NCI-H187 (cell line): ENCODE results near the gene TIGD3.

Experiments
- DNase-seq, 2 experiments: peaks; one replicate each; lab custom pipeline; 2025; lab: John Stamatoyannopoulos, UW

TIGD3 gene

GRCh38 chr11:65390099-65390941 lies 35.8 kb downstream of the TIGD3 start:
- DNase-seq = no peak

GRCh38 chr11:65390996-65391395 lies 36.4 kb downstream of the TIGD3 start:
- DNase-seq = no peak

GRCh38 chr11:65392186-65392829 lies 37.8 kb downstream of the TIGD3 start:
- no peak for DNase-seq

DNA sequence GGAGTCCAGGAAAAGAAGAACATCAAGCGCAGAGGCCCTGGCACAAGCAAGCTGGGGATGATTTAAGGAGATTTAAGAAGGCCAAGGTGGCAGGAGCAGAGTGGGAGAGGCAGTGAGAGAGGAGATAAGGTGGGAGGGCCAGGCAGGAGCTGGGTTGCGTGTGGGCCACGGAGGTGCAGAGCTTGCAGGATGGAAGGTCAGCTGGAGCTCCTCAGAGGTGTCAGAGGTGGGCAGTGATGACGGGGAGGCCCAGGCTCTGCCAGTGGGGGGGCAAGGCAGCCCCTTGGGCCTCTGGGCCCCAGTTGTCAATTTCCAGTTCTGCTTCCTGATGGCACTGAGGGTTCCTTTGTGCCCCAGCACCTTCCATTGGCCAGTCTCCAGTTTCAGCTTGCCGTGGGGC lies 38.3 kb downstream of the TIGD3 start:
- DNase-seq = no peak

GRCh38 chr11:65393513-65394079 lies 39.0 kb downstream of the TIGD3 start:
- no peak for DNase-seq

GRCh38 chr11:65394125-65394536 lies 39.6 kb downstream of the TIGD3 start:
- DNase-seq = no peak

DNA sequence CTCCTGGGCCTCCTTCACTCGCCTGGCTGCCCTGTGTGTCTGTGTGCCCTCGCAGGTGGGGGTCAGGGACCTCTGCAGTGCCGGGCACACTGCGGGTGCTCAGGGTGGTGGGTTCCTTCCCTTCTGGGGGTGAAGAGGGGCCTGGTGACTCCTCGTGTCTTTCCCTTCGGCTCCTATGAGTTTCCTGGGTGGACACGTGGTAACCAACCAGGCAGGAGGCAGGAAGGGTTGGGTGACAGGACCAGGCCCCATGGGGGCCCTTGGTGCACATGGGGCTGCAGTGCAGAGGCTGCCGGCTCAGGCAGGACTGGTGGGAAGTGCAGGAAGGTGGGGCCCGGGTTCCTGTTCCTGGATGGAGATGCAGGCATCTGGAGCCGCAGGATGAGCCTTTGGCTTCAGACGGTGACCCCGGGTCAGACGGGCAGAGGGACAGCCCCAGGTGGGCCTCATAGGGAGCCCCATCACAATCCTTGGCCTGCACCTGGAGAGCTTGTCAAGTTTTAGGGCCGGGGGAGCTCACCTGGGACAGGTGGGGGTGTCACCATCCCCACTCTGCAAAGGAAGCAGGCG lies 41.5 kb downstream of the TIGD3 start:
- DNase-seq = no peak

GRCh38 chr11:65396769-65397745 lies 42.5 kb downstream of the TIGD3 start:
- DNase-seq = no peak

- no peak for DNase-seq
These were observed 43.9 kb downstream of the TIGD3 start for GRCh38 chr11:65398362-65398910.

DNA sequence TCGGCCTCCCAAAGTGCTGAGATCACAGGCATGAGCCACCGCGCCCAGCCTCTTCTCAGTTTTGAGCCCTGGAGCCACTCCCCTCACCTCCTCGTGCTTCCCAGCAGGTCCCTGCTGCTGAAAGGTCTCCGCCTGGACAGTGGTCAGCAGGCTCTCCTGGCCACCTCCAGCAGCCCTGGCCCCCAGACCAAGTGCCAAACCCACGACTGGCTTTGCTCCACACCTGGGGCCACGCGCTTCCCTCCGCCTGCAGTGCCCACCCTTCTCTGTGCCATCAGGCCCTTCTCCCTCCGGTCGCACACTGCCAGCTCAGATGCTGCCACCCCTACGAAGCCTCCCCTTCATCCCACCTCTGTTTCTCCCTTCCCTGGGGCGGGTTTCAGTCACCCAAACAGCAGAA lies 44.7 kb downstream of the TIGD3 start:
- no peak for DNase-seq

- DNase-seq = no peak
These were observed 45.3 kb downstream of the TIGD3 start for GRCh38 chr11:65399845-65400244.

DNA sequence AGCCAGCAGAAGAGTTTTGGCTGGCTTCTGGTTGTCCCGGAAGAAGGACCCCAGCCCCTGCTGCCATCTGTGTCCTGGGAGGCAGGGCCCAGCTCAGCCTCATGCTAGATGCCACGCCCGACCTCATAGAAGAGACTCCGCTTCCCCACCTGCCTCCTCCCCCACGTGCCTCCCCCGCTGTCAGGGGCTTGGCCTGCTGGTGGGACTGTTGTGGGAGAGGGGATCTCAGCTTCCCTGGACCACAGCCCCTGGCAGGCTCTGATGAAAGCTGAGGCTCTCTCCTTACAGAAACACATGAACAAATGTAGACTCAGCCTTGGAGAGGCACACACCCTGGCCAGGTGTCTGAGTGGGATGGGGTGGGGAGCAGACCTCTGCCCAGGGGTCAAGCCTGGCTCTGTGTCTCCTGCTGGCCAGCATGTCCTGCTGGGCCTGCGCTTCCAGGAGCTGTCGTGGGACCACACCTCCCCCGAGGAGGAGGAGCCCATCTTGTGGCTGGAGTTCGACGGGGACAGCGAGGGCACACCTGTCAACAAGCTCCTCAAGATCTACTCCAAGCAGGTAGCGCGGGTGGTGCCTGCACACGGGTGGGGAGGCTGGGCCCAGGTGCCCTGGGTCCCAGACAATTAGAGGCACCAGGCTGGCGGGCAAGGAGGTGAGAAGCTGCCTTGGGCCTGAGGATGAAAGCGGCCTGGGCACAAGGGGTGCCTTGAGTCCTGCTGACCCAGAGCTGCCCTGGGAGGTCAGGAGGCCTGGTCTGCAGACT lies 45.9 kb downstream of the TIGD3 start:
- DNase-seq = no peak

DNA sequence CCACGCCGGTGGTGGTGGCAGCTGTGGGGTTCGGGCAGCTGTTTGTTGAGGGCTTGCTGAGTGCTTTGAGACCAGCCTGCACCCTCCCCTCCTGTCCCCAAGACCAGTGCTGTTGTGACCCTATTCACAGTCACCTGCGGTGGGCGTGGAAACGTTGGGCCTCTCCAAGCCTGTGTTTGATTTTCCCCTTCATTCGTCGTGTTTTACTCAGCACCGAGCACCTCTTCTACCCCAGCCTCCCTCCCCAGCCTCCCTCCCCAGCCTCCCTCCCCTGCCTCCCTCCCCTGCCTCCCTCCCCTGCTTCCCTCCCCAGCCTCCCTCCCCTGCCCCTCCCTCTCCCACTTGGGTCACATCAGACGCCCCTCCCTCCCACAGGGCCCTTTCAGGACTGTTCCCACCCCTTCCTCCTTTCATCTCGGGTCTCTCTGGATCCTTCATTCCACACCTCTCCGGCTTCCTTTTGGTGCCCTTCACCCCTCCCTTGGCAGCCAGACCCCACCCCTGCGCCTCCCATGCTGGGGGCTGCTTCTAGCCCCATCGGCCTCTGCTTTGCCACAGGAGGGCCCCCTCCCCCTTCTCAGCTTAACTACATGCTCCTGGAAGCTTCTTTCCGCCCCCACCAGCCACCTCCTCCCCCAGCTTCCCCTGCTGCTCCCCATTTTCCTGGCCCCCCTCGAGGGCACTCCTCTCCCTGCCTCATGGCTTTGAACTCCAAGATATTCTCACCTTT lies 46.7 kb downstream of the TIGD3 start:
- no peak for DNase-seq

DNA sequence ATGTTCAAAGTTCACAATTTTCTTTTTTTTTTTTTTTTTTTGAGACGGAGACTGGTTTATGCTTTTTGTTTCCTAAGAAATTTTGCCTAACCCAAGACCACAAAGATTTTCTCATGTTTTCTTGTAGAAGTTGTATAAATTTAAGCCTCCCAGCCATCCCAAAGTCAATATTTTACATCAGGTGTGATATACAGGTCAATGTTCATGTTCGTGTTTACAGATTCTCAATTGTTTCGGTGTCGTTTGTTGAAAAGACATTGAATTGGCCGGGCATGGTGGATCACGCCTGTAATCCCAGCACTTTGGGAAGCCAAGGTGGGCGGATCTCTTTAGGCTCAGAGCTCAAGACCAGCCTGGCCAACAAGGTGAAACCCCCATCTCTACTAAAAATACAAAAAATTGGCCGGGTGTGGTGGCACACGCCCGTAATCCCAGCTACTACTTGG lies 47.3 kb downstream of the TIGD3 start:
- no peak for DNase-seq

DNA sequence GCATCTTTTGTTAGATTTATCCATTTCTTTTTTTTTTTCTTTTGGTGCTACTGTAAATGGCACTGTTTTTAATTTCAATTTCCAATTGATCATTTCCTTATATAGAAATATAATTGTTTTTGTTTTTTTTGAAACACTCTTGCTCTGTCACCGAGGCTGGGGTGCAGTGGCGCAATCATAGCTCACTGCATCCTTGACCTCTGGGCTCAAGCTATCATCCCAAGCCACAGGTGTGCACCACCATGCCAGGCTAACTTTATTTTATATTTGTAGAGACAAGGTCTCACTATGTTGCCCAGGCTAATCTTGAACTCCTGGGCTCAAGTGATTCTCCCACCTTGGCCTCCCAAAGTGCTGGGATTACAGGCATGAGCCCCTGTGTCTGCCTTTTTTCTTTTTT lies 48.2 kb downstream of the TIGD3 start:
- no peak for DNase-seq

DNA sequence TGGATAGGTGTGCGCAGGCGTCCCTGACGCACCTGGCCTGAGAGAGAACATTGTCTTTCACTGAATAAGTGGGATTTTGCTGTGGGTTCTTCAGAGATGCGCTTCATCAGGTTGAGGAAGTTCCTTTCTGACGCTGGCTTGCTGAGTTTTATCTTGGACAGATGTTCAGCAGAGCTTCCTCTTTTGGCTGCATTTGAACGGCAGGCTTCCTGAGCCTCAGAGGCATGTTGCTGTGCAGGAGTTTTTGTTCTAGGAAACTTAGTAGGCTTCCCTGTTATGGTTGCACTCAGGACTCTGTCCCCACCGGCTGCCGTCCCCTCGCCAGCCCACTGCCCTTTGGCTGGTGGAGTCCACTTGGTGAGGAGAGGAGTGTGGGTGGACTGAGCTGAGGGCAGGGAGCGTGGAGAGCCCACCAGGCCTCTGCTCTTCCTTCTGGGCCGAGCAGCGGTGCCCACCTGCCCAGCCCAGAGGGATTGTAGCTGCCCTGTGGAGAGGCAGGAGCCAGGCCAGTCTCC lies 49.1 kb downstream of the TIGD3 start:
- no peak for DNase-seq

DNA sequence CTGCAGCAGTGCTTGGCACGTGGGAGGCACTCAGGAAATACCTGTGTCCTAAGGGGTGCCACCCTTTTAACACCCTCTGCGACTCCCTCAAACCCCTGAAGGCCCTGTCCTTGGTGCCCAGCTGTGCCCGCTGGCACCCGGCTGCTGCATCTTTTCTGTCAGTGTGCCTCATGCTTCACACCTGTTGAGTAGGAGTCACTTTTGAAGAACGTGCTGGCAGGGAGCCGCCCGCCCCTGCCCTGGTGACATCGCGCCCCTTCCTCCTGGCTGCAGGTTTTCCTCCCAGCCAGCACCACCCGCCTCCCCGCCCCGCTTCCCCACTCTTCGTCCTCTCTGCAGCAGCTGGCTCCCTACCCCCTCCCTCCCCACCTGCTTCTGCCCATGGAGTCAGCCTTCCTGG lies 49.7 kb downstream of the TIGD3 start:
- DNase-seq = no peak

DNA sequence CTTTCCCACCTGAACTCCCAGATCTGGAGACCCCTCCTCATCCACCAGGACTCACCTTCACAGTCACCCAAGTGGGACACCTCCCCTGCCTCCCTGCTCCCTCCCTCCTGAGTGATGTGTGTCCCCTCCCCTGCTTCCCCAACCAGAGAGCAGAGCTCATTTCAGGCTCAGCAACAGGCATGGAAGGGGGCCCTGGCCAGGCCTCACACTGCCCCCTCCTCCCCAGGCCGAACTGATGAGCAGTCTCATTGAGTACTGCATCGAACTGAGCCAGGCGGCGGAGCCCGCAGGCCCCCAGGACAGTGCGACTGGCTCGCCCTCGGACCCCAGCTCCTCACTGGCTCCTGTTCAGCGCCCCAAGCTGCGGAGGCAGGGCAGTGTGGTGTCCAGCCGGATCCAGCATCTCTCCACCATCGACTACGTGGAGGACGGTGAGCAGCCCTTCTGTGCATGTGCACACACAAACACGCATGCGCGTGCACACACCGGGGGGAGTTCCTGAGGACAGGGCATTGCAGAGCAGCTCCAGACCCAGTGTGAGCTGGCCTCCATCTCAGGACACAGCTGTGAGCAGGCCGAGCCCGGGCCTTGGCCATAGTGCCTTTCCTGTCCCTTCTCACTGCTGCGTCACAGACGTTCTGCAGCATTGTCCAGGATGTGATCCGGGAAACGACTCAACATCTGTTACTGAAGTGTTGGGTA lies 50.2 kb downstream of the TIGD3 start:
- DNase-seq = no peak
